IPS-NIHi11 (cell line): ENCODE data around the gene SRSF4.
"Not testable (repeated sequence)": the region's sequence is repeated elsewhere in the genome, so short reads cannot be mapped to it uniquely, and the experiment has no call there.

ENCODE experiments used
- DNase-seq: peaks from one replicate; pipeline ENCODE4 v3.0.0; 2012; ENCODE audit warnings: mixed read lengths, low spot score

The SRSF4 gene

DNA sequence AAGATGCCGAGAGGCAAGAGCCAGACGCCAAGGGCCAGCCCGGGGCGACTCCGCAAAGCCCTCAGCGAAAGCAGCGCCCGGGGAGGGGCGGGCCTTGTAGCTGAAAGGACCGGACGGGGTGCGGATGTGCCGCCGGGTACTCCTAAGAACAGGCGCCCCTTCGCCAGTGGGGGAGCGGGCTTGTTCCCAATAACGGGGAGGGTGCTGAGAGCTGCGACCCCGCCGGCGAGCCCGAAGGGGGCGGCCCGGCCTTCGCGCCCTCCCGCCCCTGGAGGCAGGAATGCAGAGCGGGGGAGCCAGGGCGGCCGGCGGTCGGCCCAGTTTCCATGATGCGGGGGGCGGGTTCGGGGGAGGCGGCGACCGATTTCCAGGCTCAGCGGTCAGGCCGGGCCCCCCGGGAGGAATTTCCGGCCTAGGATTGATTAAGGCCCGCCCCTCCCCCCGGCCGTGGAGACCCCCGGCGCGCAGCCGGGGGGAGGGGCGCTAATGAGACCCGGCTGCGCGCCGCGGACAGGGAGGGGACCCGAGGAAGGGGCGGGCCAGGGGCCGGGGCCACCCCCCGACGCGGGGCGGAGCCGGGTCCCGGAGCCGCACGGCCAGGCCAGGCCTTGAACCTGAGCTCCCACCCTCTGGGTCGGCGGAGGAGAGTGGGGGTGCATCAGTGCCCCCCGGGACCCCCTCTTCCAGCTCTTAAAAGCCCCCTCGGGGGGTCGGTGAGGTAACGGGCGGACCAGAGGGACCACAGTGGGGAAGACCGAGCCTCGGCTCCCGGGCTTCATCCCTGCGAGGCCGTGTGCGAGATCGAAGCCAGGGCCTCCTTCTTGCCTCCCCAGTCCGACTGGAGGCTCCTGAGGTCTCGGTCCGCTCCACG is 57.1 kb downstream of the SRSF4 start:
- peak; percentile 97 for DNase-seq

DNA sequence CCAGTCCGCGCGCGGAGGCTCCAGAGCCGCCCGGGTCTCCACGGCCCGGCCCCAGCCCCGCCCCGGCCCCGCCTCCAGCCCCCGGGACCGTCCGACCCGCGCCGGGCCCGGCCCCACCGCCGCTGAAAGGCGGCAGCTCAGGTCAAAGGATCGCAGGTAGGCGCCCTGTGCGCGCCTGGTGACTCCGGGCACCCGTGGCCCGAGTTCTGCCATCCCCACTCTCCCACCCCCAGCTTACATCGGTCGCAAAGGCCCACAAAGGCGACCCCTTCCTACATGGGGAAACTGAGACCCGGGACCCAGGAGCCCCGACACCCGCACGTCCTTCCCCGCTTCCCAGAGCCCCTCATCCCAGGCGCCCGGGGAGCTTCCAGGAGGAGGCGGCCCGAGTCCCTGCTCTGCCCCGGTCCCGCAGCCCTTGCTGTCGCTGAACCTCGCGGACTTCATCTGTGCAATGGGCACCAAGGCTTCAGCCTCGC is 57.8 kb downstream of the SRSF4 start, which contains the start of gene TMEM200B:
Gene TMEM200B (minus strand): TSS at position 17 of the 479 bp plus-strand sequence. CDS start 2,075 bp downstream, outside the sequence.
- peak; percentile 49 for DNase-seq

GRCh38 chr1:29123053-29123886 is 58.4 kb downstream of the SRSF4 start:
- no peak for DNase-seq

DNA sequence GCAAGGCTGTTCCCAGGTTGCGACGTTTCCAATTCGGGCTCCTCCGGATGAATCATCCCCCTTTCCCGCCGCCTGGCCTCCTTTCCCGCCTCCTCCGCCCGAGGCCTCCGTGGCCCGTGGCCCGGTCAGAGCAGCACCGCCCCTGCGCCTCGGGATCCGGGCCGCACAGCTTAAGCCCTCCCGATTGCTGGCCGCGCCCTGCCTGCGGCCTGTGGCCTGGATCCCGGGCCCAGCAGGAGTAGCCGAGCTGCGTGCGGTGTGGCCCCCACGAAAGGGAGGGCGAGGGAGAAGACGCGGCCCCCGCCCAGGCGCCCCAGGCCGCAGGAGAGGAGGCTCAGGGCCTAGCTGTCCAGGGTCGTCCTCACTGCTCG is 59.0 kb downstream of the SRSF4 start:
- peak; percentile 51 for DNase-seq

GRCh38 chr1:29121936-29122681 is 59.6 kb downstream of the SRSF4 start:
- DNase-seq, result peak; percentile 60

- peak; percentile 73 for DNase-seq
These were observed 60.2 kb downstream of the SRSF4 start for GRCh38 chr1:29121516-29121935.

DNA sequence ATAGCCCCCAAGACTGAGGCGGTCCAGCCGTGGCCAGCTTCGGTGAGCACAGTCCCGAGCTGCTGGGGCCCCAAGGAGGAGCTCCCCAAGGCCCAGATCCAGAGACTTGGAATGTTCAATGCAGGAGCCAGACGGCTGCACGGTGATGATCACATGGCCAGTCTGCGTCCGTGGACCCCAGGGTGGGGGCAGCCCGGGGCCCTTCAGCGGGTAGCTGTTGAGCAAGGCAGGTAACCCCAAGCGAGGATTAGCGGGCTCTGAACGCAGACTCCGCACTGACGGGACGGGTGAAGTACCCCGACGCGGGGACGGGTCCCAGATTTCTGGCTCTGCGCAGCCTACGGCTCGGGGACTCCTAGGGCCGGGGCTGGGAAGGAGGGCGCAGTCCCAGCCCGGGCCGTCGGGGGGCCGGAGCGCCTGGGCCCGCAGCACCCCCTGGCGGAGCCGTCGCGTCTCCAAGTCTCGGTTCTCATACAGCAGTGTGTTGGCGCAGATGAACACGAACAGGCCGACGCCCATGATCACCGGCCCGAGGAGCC is 60.7 kb downstream of the SRSF4 start:
- peak; percentile 90 for DNase-seq

GRCh38 chr1:29120367-29120766 is 61.3 kb downstream of the SRSF4 start:
- DNase-seq, result no peak

DNA sequence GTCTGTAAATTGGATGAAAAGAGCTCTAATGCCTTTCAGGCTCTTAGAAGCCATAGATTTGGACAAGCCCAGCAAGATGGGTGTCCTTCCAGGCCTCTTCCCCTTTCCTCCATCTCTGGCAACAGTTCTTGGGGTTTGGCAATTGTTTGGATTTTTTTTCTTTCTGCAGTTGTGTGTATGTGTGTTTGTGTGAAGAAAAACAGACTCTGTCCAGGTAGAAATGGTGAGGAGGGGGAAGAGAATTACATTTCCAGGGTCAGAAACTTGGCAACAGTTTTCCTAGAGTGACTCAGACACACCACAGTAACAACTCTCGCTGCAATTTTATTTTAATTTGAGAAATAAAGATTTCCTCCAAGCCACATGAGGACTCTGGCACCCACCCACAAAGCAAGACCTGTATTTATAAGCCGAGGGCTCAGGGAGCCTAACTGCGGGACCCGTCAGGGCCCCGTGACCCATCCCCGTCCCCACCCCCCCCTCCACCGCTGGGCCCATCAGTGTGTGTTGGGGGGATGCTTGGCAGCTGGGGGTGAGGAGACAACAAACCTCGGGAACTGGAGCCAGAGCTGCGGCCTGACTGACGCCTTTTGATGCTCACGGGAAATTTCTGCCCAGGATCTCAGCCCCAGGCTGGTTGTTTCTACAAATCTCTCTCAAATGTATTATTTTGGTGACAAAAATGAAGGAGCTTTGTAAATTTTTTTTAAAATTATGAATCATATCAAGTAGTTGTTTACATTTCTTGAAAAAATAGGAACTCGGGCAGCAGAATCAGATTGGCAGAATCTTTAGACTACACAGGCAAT is 62.4 kb downstream of the SRSF4 start:
- DNase-seq, result no peak

GRCh38 chr1:29117381-29117780 is 64.3 kb downstream of the SRSF4 start:
- DNase-seq, result peak; percentile 47

DNA sequence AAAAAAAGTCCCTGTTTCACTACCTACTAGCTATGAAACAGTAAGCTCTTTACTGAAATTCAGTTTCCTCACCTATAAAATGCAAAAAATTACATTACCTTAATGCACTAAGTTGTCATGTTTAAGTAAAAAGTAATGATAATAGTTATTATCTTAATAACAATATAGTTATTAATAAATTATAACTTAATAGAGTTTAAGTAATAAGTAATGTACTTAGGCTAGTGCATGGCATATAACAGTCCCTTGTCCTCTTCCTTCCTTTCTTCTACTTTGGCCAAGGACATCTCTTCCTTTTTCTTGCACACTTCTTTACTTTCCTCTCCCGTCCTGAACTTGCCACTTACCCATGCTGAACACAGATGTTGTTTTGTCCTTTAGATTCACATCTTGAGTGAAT is 67.0 kb downstream of the SRSF4 start:
- DNase-seq, result no peak

DNA sequence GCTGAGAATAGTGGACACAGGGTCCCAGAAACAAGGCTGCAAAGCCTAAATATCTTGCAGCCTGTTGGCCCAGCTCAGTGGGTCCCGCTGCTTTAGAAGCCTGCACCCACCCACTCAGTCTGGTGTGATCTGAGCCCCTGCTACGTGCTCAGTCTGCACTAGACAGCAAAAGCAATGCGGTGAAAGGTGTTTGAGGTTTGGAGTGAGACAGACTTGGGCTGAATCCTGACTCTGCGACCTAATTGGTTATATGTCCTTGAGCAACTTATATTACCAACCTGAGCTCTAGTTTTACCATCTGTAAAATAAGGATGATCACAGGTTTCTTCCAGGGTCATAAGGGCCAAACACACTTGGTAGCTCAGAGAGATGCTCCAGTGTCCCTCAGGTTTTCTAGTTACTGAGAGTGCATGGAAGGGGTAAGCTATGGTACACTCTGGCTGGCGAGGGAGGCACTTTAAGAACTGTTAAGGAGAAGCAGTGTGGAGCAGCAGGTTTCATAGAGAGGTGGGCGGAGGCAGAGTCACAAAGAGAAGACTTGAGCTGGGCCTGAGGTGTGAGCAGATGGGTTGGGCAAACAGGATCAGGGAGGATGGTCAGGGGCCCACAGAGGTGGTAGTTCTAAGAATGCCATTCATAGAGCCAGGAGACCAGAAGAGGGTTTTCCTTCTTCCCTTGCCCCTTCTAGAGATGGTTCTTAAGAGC is 68.1 kb downstream of the SRSF4 start:
- no peak for DNase-seq

- no peak for DNase-seq
These were observed 68.8 kb downstream of the SRSF4 start for GRCh38 chr1:29112705-29113412.

GRCh38 chr1:29108041-29108440 is 73.7 kb downstream of the SRSF4 start:
- not testable (repeated sequence) for DNase-seq

GRCh38 chr1:29105822-29106221 is 75.9 kb downstream of the SRSF4 start:
- DNase-seq, result no peak

DNA sequence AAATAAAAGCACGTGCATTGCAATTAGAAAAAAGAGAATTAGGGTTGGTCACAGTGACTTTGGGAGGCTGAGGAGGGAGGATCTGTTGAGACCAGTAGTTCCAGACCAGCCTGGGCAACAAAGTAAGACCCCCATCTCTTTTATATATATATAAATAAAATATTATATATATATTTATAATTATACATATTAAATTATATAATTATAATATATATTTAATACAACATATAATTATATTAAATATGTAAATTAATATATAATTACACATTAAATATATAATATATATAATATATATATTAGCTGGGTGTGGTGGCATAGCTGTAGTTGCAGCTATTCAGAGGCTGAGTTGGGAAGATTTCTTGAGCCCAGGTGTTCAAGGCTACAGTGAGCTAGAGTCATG is 81.2 kb downstream of the SRSF4 start:
- DNase-seq, result no peak

DNA sequence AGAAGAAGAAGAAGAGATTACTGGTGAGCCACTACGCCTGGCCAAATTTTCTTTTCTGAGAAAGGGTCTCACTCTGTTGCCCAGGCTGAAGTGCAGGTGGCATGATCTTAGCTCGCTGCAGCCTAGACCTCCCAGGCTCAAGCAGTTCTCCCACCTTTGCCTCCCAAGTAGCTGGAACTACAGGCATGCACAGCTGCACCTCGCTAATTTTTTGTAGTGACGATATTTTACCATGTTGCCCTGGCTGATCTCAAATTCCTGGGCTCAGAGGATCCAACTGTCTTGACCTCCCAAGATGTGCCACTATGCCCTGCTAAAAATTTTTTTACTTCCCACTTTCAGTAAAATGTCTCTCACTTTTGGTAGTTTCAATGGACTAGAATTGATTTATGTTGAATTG is 82.4 kb downstream of the SRSF4 start:
- DNase-seq, result no peak
